HEK293 (cell line): Measurements from ENCODE around the gene SMIM41.
A peak's percentile ranks its signal among the peaks of the same experiment; 100 is the strongest.

Experiments used
- BCL11A ChIP-seq: fragments of 450-650 bp; formaldehyde crosslinking; IDR thresholded peaks from 2 replicates; pipeline ENCODE4 v1.5.1; 2016; ENCODE audit warnings: low read depth, missing biosample characterization, missing genetic modification characterization
- CTCF ChIP-seq: fragments of 450-650 bp; formaldehyde crosslinking; IDR thresholded peaks from 2 replicates; pipeline ENCODE4 v1.5.1; 2016; ENCODE audit warnings: missing biosample characterization, missing genetic modification characterization
- KLF1 ChIP-seq: fragments of 450-650 bp; formaldehyde crosslinking; IDR thresholded peaks from 2 replicates; pipeline ENCODE4 v1.5.1; 2016; ENCODE audit warnings: missing biosample characterization, missing genetic modification characterization
- KLF17 ChIP-seq: fragments of 450-650 bp; formaldehyde crosslinking; IDR thresholded peaks from 2 replicates; pipeline ENCODE4 v1.5.1; 2016; ENCODE audit warnings: missing biosample characterization, missing genetic modification characterization
- MZF1 ChIP-seq: fragments of 450-650 bp; formaldehyde crosslinking; IDR thresholded peaks from 2 replicates; pipeline ENCODE4 v1.5.1; 2017; ENCODE audit warnings: missing biosample characterization, missing genetic modification characterization, borderline replicate concordance
- PRDM6 ChIP-seq: fragments of 450-650 bp; formaldehyde crosslinking; IDR thresholded peaks from 2 replicates; pipeline ENCODE4 v1.5.1; 2017; ENCODE audit warnings: missing biosample characterization, missing genetic modification characterization
- SP3 ChIP-seq: fragments of 450-650 bp; formaldehyde crosslinking; IDR thresholded peaks from 2 replicates; pipeline ENCODE4 v1.5.1; 2016; ENCODE audit warnings: missing biosample characterization, missing genetic modification characterization
- YY2 ChIP-seq: fragments of 450-650 bp; formaldehyde crosslinking; IDR thresholded peaks from 2 replicates; pipeline ENCODE4 v1.5.1; 2016; ENCODE audit warnings: missing biosample characterization, missing genetic modification characterization
- ZBTB20 ChIP-seq: fragments of 450-650 bp; formaldehyde crosslinking; IDR thresholded peaks from 2 replicates; pipeline ENCODE4 v1.5.1; 2016; ENCODE audit warnings: missing biosample characterization, missing genetic modification characterization
- ZBTB7A ChIP-seq: fragments of 450-650 bp; formaldehyde crosslinking; IDR thresholded peaks from 2 replicates; pipeline ENCODE4 v1.5.1; 2016; ENCODE audit warnings: low read depth, missing biosample characterization, missing genetic modification characterization
- ZNF148 ChIP-seq: fragments of 450-650 bp; formaldehyde crosslinking; IDR thresholded peaks from 2 replicates; pipeline ENCODE4 v1.5.0; 2017; ENCODE audit warnings: missing biosample characterization, missing genetic modification characterization, borderline replicate concordance
- ZNF211 ChIP-seq: fragments of 450-650 bp; formaldehyde crosslinking; IDR thresholded peaks from 2 replicates; pipeline ENCODE4 v1.5.1; 2016; ENCODE audit warnings: low read depth, missing biosample characterization, missing genetic modification characterization
- ZNF23 ChIP-seq: fragments of 450-650 bp; formaldehyde crosslinking; IDR thresholded peaks from 2 replicates; pipeline ENCODE4 v1.5.1; 2016; ENCODE audit warnings: missing biosample characterization, missing genetic modification characterization, borderline replicate concordance
- ZNF266 ChIP-seq: fragments of 450-650 bp; formaldehyde crosslinking; IDR thresholded peaks from 2 replicates; pipeline ENCODE4 v1.5.1; 2016; ENCODE audit warnings: missing biosample characterization, missing genetic modification characterization, low read depth
- ZNF274 ChIP-seq, 2 experiments: fragments of 200-500 bp in 1 of 2; fragments of 450-650 bp in 1 of 2; sonication (Bioruptor generic) in 1 of 2; formaldehyde crosslinking in 1 of 2; IDR thresholded peaks; 2 replicates each; pipeline versions ENCODE4 v1.5.1 to v1.6.1; 2014 to 2016; ENCODE audit warnings: borderline replicate concordance in 1 of 2, inconsistent platforms in 1 of 2, low read length in 1 of 2, missing biosample characterization in 1 of 2, missing genetic modification characterization in 1 of 2
- ZNF354C ChIP-seq: fragments of 450-650 bp; formaldehyde crosslinking; IDR thresholded peaks from 2 replicates; pipeline ENCODE4 v1.5.1; 2016; ENCODE audit warnings: missing biosample characterization, missing genetic modification characterization, low read depth, borderline replicate concordance
- ZNF366 ChIP-seq: fragments of 450-650 bp; formaldehyde crosslinking; conservative IDR thresholded peaks from 2 replicates; pipeline ENCODE4 v1.5.1; 2016; ENCODE audit warnings: missing biosample characterization, missing genetic modification characterization
- ZNF416 ChIP-seq: fragments of 450-650 bp; formaldehyde crosslinking; IDR thresholded peaks from 2 replicates; pipeline ENCODE4 v1.5.1; 2016; ENCODE audit warnings: missing biosample characterization, missing genetic modification characterization
- ZNF426 ChIP-seq: fragments of 450-650 bp; formaldehyde crosslinking; IDR thresholded peaks from 2 replicates; pipeline ENCODE4 v1.5.1; 2017; ENCODE audit warnings: missing biosample characterization, missing genetic modification characterization, mild to moderate bottlenecking, inconsistent platforms, moderate library complexity
- ZNF473 ChIP-seq: fragments of 450-650 bp; formaldehyde crosslinking; IDR thresholded peaks from 2 replicates; pipeline ENCODE4 v1.5.1; 2017; ENCODE audit warnings: missing biosample characterization, missing genetic modification characterization
- ZNF501 ChIP-seq: fragments of 450-650 bp; formaldehyde crosslinking; IDR thresholded peaks from 2 replicates; pipeline ENCODE4 v1.5.1; 2016; ENCODE audit warnings: missing biosample characterization, missing genetic modification characterization
- ZNF510 ChIP-seq: fragments of 450-650 bp; formaldehyde crosslinking; IDR thresholded peaks from 2 replicates; pipeline ENCODE4 v1.5.1; 2018; ENCODE audit warnings: mild to moderate bottlenecking, missing genetic modification characterization, missing biosample characterization; ENCODE audit not compliant: insufficient replicate concordance
- ZNF518A ChIP-seq: fragments of 450-650 bp; formaldehyde crosslinking; conservative IDR thresholded peaks from 2 replicates; pipeline ENCODE4 v1.5.1; 2016; ENCODE audit warnings: low read depth, missing biosample characterization, missing genetic modification characterization
- ZNF558 ChIP-seq: fragments of 450-650 bp; formaldehyde crosslinking; IDR thresholded peaks from 2 replicates; pipeline ENCODE4 v1.5.1; 2016; ENCODE audit warnings: missing biosample characterization, missing genetic modification characterization
- ZSCAN23 ChIP-seq: fragments of 450-650 bp; formaldehyde crosslinking; IDR thresholded peaks from 2 replicates; pipeline ENCODE4 v1.5.1; 2016; ENCODE audit warnings: missing biosample characterization, missing genetic modification characterization
- ZXDB ChIP-seq: fragments of 450-650 bp; formaldehyde crosslinking; IDR thresholded peaks from 2 replicates; pipeline ENCODE4 v1.5.1; 2016; ENCODE audit warnings: missing biosample characterization, missing genetic modification characterization

The SMIM41 gene

GRCh38 chr12:52069327-52070184, 9.9 kb upstream of the SMIM41 start, which contains the start of gene ATG101 (continued):
- TF ChIP-seq ZNF510 (tag by site-specific recombination) (no peak), ZBTB20 (tag by site-specific recombination) (peak; percentile 21; the same call in 1 of the 2 replicates), ZXDB (tag by site-specific recombination) (peak; percentile 96), ZNF518A (peak; percentile 96), ZNF558 (tag by site-specific recombination) (no peak), SP3 (tag by site-specific recombination) (peak; percentile 95), KLF1 (tag by site-specific recombination) (peak; percentile 78), ZNF354C (tag by site-specific recombination) (no peak), ZSCAN23 (tag by site-specific recombination) (0 out of 2 replicates have a peak, but pooled peaks have one; percentile 16), BCL11A (tag by site-specific recombination) (no peak), ZNF148 (peak; percentile 55; the same call in 1 of the 2 replicates), MZF1 (tag by site-specific recombination) (no peak), CTCF (peak; percentile 98), ZNF366 (tag by site-specific recombination) (peak; percentile 23; the same call in 1 of the 2 replicates), ZNF211 (tag by site-specific recombination) (no peak), ZNF266 (tag by site-specific recombination) (no peak), ZNF426 (tag by site-specific recombination) (no peak), ZNF416 (tag by site-specific recombination) (no peak), ZNF23 (no peak), PRDM6 (tag by site-specific recombination) (no peak), ZNF501 (tag by site-specific recombination) (peak; percentile 95; the same call in 1 of the 2 replicates), KLF17 (tag by site-specific recombination) (peak; percentile 98), ZNF274 (IDR thresholded peaks at IDR 0.05; ENCODE audit: low read length) (no peak), ZNF274 (tag by site-specific recombination; IDR thresholded peaks at IDR 0.05; ENCODE audit: borderline replicate concordance) (no peak), YY2 (peak; percentile 65), ZBTB7A (tag by site-specific recombination) (peak; percentile 91), ZNF473 (no peak)
